Esophagus muscularis mucosa (tissue), 4 donors: ENCODE results near the gene EPS8L3. TPM values are rescaled to one million over a fixed set of nuclear protein-coding genes. Genes with fewer than 3 reads are reported as not detected.

Experiments
- DNase-seq: peaks from one replicate; pipeline ENCODE4 v3.0.0-alpha.2; 2017; ENCODE audit errors: extremely low spot score
- H3K27ac ChIP-seq, 4 donors: fragments of 200-600 bp; sonication (generic); replicated peaks in 1 of 4; 1 replicate in 3 of 4; 2 replicates in 1 of 4; pipeline ENCODE4 v1.5.1; 2016 to 2019; ENCODE audit warnings: mild to moderate bottlenecking in 1 of 4
- H3K27me3 ChIP-seq, 4 donors: fragments of 200-600 bp; sonication (generic); one replicate each; pipeline versions ENCODE4 v1.5.1 to v1.6.0; 2016 to 2019
- H3K36me3 ChIP-seq, 4 donors: fragments of 200-600 bp; sonication (generic); one replicate each; pipeline ENCODE4 v1.5.1; 2016 to 2019
- H3K4me1 ChIP-seq, 4 donors: fragments of 200-600 bp; sonication (generic); one replicate each; pipeline ENCODE4 v1.5.1; 2016 to 2019
- H3K4me3 ChIP-seq, 4 donors: fragments of 200-600 bp; sonication (generic); 1 replicate in 2 of 4; 2 replicates in 2 of 4; pipeline ENCODE4 v1.5.1; 2016 to 2019; ENCODE audit warnings: mild to moderate bottlenecking in 4 of 4, moderate library complexity in 1 of 4
- H3K9me3 ChIP-seq, 4 donors: fragments of 200-600 bp; sonication (generic); 1 replicate in 3 of 4; 2 replicates in 1 of 4; pipeline ENCODE4 v1.5.1; 2016 to 2019
- EP300 ChIP-seq: sonication (generic); formaldehyde crosslinking; IDR thresholded peaks from one replicate; pipeline ENCODE4 v1.6.1; 2017; ENCODE audit warnings: antibody characterized with exemption
- POLR2A ChIP-seq: fragments of 450-650 bp; IDR thresholded peaks from one replicate; pipeline ENCODE4 v1.6.1; 2017; ENCODE audit warnings: antibody characterized with exemption, moderate library complexity, mild to moderate bottlenecking, low read depth
- POLR2AphosphoS5 ChIP-seq, 2 donors: sonication (generic); formaldehyde crosslinking; IDR thresholded peaks; one replicate each; pipeline ENCODE4 v1.6.1; 2017; ENCODE audit warnings: antibody characterized with exemption in 2 of 2
- WGBS: methylation state at CpG from one replicate; pipeline ENCODE4 v1.1.5; 2018; 5-methylcytosine and 5-hydroxymethylcytosine counted together
- intact Hi-C: fragments of 100-400 bp; cut with DNase I; formaldehyde crosslinking; loops from one replicate; pipeline ENCODE4 v1.15.1; 2023
- total RNA-seq, 4 donors: library from RNA; depleted of rRNA; stranded (reverse); fragments of >200 nt; gene quantifications; one replicate each; pipeline versions ENCODE4 v1.1.0 to v1.2.1, GENCODE V29; 2016
- TF ChIP-seq, protein P1 (sequence below), 3 experiments: fragments of 200-600 bp in 2 of 3; fragments of 450-650 bp in 1 of 3; sonication (generic) in 2 of 3; IDR thresholded peaks; one replicate each; pipeline ENCODE4 v1.5.1; 2017 to 2019; ENCODE audit warnings: antibody characterized with exemption in 3 of 3, mild to moderate bottlenecking in 2 of 3, moderate library complexity in 1 of 3

EPS8L3 gene
- total RNA-seq, 4 donors from 2014 or later = 0.52 TPM; not detected in 3

DNA sequence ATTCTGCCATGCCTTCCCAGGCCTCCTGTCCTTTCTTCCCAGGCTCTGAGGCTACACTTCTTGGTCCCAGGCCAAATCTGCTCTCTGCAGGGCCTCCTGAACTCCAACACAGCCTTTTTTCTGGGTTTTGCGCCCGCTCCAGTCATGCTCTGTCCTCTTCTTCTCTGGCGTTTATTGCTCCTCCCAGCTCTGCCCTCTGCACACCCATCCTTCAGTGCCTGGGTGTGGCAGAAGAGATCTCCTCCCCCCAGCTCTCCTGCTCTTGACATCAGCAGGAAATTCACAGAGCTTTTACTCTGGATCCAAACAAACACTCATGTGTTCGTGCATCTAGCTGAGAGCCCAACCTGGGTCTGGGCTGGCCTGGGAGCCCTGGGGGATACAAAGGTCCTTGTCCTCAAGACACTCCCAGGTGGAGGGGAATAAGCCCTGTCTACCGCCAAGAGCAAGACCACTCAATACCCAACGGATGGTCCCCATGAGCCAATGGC, 22.9 kb upstream of the EPS8L3 start:
- no peaks in the 10 kb centered on the region for H3K27me3 ChIP-seq
- DNase-seq = no peak
- no peaks in the 10 kb centered on the region for H3K36me3 ChIP-seq
- H3K4me1 ChIP-seq = peaks cover 32 to 69% (median 61%) of the 10 kb centered on the region in 4 donors
- H3K9me3 ChIP-seq = no peaks in the 10 kb centered on the region
- no peak overlapping the region for H3K27ac ChIP-seq
- intact Hi-C loops = no loop called here
- 67% methylated on average over 5 of the region's 6 CpGs for WGBS
- no peak overlapping the region for H3K4me3 ChIP-seq
- no peak for TF ChIP-seq EP300
- TF ChIP-seq POLR2AphosphoS5 (IDR thresholded peaks at IDR 0.05) = no peak
- TF ChIP-seq, protein P1, sequence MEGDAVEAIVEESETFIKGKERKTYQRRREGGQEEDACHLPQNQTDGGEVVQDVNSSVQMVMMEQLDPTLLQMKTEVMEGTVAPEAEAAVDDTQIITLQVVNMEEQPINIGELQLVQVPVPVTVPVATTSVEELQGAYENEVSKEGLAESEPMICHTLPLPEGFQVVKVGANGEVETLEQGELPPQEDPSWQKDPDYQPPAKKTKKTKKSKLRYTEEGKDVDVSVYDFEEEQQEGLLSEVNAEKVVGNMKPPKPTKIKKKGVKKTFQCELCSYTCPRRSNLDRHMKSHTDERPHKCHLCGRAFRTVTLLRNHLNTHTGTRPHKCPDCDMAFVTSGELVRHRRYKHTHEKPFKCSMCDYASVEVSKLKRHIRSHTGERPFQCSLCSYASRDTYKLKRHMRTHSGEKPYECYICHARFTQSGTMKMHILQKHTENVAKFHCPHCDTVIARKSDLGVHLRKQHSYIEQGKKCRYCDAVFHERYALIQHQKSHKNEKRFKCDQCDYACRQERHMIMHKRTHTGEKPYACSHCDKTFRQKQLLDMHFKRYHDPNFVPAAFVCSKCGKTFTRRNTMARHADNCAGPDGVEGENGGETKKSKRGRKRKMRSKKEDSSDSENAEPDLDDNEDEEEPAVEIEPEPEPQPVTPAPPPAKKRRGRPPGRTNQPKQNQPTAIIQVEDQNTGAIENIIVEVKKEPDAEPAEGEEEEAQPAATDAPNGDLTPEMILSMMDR (IDR thresholded peaks at IDR 0.05) = no peak
- no peak for TF ChIP-seq POLR2A

- Histone ChIP-seq H3K27ac (no peak overlapping the region), H3K36me3 (no peaks in the 10 kb centered on the region), H3K4me3 (no peak overlapping the region), H3K9me3 (peaks cover 0 to 1% (median 0%) of the 10 kb centered on the region in 4 donors), H3K4me1 (peaks cover 27 to 64% (median 56%) of the 10 kb centered on the region in 4 donors), H3K27me3 (no peaks in the 10 kb centered on the region)
- no peak for DNase-seq
- WGBS = 69% methylated on average over 5 of the region's 5 CpGs
- intact Hi-C loops = no loop called here
- TF ChIP-seq POLR2A = no peak
- TF ChIP-seq, protein P1 (IDR thresholded peaks at IDR 0.05) = no peak
- no peak for TF ChIP-seq POLR2AphosphoS5 (IDR thresholded peaks at IDR 0.05)
- TF ChIP-seq EP300 = no peak
Observed at GRCh38 chr1:109786112-109786480, 22.4 kb upstream of the EPS8L3 start.

DNA sequence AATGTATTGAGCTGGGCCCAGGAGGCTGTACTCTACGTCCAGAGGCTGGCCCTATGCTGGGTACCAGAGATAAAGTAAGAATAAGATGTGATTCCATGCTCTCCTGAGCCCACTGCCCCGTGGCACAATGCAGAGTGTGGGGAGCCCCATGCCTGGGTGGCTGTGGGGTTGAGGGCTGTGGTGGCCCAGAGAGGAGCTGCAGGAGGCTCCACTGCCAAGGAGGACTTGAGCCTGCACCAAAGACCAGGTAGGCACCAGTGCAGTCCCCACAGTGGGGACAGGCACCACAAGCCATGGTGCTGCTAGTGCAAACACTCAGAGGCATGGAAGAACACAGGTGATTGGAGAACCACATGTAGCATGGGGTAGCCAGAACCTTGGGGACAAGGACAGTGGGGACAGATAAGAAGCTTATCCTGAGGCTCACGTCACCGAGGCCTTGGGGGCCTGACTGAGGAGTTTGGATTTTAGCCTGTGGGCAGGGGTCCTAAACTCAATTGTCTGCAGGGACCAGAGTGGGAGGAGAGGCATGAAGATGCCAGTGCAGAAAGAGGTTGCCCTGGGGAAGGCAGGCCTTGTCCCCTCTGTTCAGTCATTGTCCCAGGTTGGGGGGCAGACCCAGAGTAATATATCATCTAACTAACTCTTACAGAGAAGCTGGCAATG, 21.9 kb upstream of the EPS8L3 start:
- 93% methylated on average over 4 of the region's 4 CpGs for WGBS
- peaks cover 22 to 59% (median 51%) of the 10 kb centered on the region in 4 donors for H3K4me1 ChIP-seq
- peaks cover 0 to 6% (median 0%) of the 10 kb centered on the region in 4 donors for H3K9me3 ChIP-seq
- no peaks in the 10 kb centered on the region for H3K27me3 ChIP-seq
- no peaks in the 10 kb centered on the region for H3K36me3 ChIP-seq
- H3K27ac ChIP-seq = no peak overlapping the region
- intact Hi-C loops = no loop called here
- DNase-seq = no peak
- H3K4me3 ChIP-seq = no peak overlapping the region
- TF ChIP-seq EP300 (no peak), POLR2AphosphoS5 (IDR thresholded peaks at IDR 0.05) (no peak), POLR2A (no peak)
- TF ChIP-seq, protein P1 (IDR thresholded peaks at IDR 0.05) = no peak

GRCh38 chr1:109784551-109785252, 21.0 kb upstream of the EPS8L3 start:
- DNase-seq = no peak
- Histone ChIP-seq H3K27me3 (no peaks in the 10 kb centered on the region), H3K9me3 (peaks cover 0 to 6% (median 0%) of the 10 kb centered on the region in 4 donors), H3K4me3 (no peak overlapping the region), H3K4me1 (peaks cover 19 to 52% (median 48%) of the 10 kb centered on the region in 4 donors), H3K27ac (no peak overlapping the region), H3K36me3 (no peaks in the 10 kb centered on the region)
- 98% methylated on average over 5 of the region's 5 CpGs for WGBS
- intact Hi-C loops = no loop called here
- TF ChIP-seq POLR2AphosphoS5 (IDR thresholded peaks at IDR 0.05) (no peak), POLR2A (no peak), EP300 (no peak)
- TF ChIP-seq, protein P1 (IDR thresholded peaks at IDR 0.05) = no peak
